Fibroblast of pulmonary artery (primary cell): Measurements from ENCODE around the gene COMT.

Experiments used
- DNase-seq: peaks from one replicate; pipeline ENCODE4 v3.0.0-alpha.2; 2010; ENCODE audit warnings: low read depth
- H3K4me3 ChIP-seq: replicated peaks from 2 replicates; pipeline ENCODE4 v1.5.1; 2011; ENCODE audit warnings: low read depth, mild to moderate bottlenecking, control low read depth, low read length, moderate library complexity
- TF ChIP-seq, protein P1 (sequence below): IDR thresholded peaks from 2 replicates; pipeline ENCODE4 v1.5.1; 2011; ENCODE audit warnings: mild to moderate bottlenecking, control low read depth, low read length, inconsistent platforms; ENCODE audit errors: missing control alignments

COMT gene

DNA sequence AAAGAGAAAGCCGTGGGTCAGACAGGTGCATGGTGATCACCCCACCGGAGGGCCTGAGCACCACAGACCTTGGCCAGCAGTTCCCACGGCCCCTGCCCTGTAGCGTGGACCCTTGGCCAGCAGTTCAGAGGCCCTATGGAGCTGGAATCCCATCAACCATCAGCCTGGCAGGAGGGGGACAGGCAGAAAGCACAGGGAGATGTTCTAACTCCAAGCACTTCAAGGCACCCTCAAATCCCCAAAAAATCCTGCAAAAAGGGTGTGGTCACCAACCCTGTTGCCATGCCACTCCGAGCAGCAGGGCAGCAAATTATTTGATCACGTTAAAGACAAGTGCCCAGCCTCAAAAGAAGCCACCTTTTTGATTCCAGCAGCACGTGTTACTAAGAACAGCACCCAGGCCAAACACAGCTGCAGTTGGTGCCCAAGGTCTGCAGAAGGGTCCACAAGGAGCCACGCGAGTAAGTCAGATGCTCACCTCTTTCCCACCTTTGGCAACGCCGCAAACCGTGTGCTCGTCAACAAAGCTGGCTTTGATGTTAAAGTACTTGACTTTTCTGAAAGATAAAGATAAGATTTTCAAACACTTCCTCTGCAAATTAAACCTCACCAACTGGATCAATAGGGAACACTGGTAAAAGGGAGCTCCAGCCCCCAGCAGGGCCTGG lies 26.2 kb upstream of the COMT start:
- TF ChIP-seq, protein P1, sequence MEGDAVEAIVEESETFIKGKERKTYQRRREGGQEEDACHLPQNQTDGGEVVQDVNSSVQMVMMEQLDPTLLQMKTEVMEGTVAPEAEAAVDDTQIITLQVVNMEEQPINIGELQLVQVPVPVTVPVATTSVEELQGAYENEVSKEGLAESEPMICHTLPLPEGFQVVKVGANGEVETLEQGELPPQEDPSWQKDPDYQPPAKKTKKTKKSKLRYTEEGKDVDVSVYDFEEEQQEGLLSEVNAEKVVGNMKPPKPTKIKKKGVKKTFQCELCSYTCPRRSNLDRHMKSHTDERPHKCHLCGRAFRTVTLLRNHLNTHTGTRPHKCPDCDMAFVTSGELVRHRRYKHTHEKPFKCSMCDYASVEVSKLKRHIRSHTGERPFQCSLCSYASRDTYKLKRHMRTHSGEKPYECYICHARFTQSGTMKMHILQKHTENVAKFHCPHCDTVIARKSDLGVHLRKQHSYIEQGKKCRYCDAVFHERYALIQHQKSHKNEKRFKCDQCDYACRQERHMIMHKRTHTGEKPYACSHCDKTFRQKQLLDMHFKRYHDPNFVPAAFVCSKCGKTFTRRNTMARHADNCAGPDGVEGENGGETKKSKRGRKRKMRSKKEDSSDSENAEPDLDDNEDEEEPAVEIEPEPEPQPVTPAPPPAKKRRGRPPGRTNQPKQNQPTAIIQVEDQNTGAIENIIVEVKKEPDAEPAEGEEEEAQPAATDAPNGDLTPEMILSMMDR: no peak
- no peak overlapping the region for H3K4me3 ChIP-seq
- no peak for DNase-seq

DNA sequence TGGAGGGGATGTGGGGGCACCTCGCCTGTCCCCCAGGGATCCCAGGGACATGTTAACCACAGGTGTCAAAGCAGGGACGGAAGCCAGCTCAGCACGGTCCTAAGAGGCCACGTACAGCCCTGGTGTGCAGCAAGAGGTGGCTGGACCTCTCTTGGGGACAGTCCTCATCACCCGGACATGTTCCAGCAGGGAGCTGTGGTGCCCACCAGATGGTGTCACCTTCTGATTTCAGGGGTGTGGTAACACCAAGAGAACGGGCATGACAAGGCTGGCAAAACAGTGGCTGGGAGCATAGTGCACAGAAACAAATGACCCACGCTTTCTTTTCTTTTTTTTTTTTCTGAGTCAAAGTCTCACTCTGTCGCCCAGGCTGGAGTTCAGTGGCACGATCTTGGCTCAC lies 25.6 kb upstream of the COMT start:
- DNase-seq: no peak
- H3K4me3 ChIP-seq: no peak overlapping the region
- TF ChIP-seq, protein P1: no peak

DNA sequence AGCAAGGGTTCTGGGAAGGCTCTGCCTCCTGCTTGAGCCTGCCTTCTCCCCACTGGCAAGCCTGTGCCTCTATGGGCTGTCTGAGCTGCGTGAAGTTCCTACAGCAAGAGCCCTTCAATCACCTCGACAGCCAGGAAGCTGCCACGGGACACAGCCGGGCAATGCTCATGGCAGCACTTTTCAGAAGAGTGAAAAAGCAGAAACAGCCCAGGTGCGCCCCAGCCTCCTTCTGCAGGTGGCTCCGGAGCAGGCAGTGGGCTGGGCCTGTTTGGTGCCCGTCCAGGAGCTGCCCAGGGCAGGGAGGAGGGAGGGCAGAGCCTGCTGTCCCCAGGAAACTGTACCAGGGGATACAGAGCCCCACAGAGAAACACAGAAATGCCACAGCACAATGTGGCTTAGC lies 24.6 kb upstream of the COMT start:
- no peak for DNase-seq
- H3K4me3 ChIP-seq: no peak overlapping the region
- TF ChIP-seq, protein P1: no peak

DNA sequence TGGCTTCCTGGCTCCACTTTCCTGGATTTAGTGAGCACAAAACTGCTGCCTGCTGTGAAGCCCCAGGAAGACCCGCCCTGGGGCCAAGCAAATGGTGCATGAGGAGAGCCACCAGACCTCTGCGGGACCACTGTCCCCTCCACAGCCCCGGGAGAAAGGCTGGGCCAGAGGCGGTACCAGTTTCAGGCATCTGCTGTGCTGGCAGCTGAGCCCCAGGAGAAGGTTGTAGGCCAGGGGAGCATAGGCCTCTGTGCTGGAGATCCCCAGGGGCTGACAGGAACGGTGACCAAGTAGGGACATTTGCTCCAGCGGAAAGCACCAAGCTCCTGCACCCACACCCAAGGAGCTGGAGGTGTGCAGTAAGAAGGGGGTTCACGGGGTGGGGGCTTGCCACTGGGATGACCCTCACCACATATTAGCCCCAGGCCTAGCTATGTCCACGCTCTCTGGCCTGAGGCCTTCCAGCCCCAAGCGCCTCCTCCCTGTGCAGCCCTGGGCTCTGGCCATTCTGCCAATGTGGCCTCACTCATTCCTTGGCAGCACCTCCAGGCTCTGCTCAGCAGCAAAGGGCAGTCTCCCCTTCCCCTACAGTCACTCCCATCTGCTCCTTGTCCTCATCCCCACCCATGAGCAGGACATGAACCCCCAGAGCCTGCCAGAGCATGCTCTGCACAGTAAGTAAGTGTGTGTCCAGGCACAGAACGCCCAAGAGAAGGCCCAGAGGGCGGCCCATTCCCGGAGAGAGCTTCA lies 24.0 kb upstream of the COMT start:
- TF ChIP-seq, protein P1: no peak
- no peak for DNase-seq
- no peak overlapping the region for H3K4me3 ChIP-seq

DNA sequence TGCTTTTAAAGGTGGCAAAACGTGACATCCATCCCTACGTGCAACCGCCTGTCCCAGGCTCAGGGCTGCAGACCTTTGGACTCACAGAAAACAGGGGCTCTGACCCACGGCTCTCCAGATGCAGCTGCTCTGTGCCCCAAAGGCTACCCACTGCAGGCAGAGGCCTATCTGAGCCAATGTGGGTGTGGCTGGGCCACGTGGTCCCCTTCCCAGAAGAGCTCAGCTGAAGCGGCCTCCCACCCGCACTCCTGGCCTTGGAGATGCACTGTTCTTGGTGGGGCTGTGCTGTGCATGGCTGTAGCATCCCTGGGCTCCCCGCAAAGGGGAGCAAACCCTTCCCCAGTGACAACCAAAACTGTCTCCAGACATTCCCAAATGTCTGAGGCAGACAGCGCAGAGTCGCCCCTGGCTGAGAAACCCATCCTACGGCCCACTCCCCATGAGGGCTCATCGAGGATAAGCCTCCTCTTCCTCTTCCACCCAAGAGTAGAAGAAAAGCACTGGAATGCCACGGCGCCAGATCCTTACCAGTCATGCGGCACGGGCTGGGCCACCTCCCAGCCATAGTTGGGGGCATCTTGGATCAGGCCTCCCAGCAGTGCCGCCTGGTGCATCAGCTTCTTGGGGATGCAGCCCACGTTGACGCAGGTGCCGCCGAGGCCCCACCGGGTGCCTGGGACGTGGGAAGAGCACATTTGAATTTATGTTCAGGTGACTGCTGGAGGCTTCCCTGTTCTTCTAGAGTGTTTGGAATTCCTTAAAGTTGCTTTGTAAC lies 23.1 kb upstream of the COMT start:
- no peak for DNase-seq
- TF ChIP-seq, protein P1: no peak
- H3K4me3 ChIP-seq: no peak overlapping the region

DNA sequence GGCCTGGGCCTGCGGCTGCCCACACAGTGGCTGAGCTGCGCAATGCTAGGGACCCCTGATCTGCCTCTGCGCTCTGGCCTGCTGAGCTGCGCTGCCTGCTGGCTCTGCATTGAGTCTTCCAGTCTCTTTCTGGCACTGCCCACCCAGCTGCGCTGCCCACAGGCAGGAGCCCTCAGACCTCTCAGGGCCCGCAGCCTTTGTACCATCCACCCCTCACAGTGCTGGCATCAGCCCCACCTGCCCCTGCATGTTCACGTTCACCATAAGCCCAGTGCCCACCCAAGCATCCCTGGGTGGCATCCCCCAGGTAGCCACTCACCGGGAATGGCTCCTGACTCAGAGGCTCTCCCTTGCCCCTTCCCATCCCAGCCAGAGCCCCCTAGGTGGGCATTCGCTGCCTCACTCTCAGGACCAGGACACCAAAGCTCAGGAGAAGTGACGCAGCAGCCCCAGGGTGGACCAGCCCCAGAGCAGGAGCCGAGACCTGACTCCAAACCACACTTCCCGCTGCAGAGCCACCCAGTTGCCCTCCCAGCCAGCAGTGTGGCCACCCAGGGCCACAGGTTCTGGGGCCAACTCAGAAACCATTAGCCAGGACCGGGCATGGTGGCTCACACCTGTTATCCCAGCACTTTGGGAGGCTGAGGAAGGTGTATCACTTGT lies 21.7 kb upstream of the COMT start:
- TF ChIP-seq, protein P1: no peak
- no peak overlapping the region for H3K4me3 ChIP-seq
- no peak for DNase-seq
